GM19468 (cell line): Measurements from ENCODE around the gene IL13.
"Not testable (repeated sequence)": the region's sequence is repeated elsewhere in the genome, so short reads cannot be mapped to it uniquely, and the experiment has no call there.

Source experiments
- ATAC-seq: cut with Tn5 transposase; IDR thresholded peaks from one replicate; pipeline ENCODE4 v1.9.1; 2021; ENCODE audit warnings: mild to moderate bottlenecking, moderate library complexity, moderate number of reproducible peaks; ENCODE audit not compliant: unreplicated experiment; ENCODE audit errors: extremely low read depth

Gene IL13

DNA sequence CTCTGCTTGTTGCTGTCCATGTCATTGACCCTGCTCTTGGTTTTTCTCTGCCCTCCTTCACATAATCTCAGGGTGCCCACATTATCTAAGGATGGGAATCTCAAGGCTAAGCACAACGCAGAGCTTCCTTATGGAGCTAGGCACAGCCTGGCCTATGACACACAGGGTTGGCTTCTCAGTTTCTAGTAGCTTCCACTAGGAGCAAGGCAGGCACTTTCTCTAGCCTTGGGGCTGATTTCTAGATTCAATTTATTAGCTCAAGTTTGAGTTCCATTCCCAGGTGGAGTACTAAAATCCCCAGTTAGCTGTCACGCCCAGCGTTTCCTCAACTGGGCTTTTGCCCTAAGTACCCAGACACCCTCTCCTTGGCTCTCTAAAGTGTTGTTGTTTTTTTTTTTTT is 28.2 kb downstream of the IL13 start:
- no peak for ATAC-seq

DNA sequence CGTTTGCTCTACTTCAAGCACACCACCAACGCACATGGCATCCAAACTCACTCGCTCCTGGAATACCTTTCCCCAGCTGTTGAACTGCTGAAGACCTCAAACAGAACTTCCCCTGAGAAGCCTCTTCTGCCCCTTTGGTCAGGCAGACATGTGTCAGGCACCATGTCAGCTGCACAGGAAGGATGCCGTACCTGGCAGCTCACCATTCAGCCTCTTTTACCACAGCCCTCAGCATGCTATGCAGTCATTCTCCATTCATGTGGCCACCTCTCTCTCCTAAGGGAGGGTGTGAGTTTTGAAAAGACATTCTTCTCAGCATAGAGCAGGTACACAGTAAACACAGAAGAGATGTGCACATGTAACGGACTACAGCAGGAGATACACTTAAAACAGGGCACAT is 30.0 kb downstream of the IL13 start:
- ATAC-seq: no peak

DNA sequence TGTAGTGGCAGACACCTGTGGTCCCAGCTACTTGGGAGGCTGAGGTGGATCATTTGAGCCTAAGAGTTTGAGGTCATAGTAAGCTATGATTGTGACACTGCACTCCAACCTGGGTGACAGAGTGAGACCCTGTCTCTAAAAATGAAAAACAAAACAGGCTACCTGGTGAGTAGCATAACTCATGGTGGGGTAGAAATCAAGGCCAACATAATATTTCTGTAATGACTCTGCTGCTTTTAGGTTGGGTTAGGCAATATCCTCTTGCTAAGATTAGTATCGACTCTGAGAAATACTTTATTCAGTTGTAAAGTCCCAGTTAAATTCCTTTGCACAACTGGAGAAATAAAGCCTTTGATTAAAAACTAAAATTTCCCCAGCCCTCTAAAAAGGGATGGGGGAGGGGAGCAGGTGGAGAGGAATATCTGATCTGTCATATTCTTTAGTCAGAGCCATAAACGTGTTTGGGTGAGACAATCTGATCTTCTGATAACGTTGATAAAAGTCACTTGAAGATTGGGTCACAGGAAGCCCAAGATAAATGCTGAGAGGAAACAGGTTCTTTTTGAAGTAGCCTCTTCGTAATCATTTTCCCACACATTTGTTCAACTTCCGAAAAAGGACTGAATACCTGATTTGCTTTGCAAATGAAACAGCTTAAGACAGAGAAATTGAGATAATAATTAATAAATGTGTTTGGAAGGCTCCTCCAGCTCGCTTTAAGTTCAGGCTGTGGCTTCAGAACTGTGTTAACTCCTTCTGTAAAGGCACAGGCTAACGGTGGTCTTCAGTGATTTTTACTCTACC is 30.8 kb downstream of the IL13 start:
- no peak for ATAC-seq

DNA sequence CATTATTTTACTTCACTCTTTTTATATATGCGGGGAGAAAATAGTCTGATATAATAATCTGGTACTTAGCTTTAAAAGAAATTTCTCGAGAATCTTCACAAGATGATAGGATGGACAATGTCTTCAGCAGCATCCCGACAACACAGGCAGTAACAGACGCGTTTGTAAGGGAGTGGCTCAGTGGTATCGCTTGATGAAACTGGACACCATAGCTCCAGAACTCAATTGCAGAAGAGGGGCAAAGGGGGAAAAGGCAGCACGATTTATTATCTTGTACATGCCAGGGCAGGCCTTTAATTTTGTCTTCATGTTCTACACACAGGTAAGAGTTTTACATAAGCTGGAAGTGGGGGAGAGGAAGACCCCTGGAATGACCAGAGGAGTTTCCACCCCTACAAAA is 31.5 kb downstream of the IL13 start:
- ATAC-seq: no peak

DNA sequence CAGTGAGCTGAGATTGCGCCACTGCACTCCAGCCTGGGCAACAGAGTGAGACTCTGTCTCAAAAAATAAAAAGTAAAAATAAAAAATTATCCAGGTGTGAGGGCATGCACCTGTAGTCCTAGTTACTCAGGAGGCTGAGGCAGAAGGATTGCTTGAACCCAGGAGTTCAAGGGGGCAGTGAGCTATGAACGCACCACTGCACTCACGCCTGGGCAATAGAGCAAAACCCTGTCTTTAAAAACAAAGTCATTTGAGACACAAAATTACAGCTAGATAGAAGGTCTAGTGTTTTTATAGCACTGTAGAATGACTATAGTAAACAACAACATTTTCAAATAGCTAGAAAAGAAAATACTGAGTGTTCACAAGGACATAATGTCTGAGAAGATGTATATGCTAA is 32.2 kb downstream of the IL13 start:
- ATAC-seq: no peak

DNA sequence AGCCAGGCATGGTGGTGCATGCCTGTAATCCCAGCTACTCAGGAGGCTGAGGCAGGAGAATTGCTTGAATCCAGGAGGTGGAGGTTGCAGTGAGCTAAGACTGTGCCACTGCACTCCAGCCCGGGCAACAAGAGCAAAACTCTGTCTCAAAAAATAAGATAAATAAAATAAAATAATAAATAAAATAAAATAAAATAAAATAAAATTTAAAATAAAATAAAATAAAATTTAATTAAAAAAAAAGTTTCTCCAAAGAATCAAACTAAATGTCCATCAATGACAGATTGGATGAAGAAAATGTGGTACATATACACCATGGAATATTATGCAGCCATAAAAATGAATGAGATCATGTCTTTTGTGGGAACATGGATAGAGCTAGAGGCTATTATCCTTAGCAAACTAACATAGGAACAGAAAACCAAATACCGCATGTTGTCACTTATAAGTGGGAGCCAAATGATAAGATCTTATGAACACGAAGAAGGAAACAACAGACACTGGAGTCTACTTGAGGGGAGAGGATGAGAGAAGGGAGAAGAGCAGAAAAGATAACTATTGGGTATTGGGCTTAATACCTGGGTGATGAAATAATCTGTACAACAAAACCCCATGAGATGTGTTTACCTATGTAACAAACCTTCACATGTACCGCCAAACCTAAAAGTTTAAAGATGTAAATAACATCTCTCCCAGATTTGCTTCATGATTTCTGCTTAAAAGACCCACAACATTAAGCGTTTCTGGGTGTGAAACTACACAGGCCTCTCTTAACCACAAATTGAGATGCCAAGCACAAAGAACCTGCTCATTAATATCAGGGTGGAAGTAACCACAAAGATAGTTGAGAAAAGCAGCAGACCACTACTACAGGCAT is 34.0 kb downstream of the IL13 start:
- not testable (repeated sequence) for ATAC-seq

DNA sequence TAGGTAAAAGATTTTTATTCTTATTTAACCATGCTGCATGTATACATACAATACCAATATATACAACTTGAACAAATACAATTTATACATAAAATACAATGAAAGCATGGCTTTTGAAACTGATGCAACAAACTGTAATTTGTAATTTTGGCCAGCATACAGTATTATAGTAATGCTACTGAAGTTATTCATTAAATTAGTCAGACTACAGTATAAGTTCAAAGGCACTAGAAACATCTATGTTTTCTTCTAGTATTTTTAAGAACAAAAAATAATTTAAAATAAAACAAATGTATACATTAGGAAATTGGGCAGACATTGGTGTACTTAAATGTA is 34.6 kb downstream of the IL13 start:
- no peak for ATAC-seq

DNA sequence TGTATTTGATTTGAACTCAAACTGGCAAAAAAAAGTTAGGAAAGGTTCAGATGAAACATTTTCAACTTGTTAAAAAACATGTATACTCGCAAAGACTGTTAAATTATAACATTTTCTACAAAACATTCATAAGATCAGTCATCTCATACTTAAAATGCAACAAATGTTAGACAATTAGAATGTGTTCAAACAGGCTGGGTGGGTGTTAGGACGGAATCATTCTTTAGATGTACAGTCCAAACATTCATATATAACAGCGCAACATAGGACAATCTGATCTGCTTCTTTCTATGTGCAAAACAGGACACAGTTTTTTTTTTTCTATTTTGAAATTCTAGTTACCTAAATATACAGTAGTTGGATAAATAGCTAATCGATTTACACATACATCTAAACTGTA is 38.0 kb downstream of the IL13 start:
- no peak for ATAC-seq

DNA sequence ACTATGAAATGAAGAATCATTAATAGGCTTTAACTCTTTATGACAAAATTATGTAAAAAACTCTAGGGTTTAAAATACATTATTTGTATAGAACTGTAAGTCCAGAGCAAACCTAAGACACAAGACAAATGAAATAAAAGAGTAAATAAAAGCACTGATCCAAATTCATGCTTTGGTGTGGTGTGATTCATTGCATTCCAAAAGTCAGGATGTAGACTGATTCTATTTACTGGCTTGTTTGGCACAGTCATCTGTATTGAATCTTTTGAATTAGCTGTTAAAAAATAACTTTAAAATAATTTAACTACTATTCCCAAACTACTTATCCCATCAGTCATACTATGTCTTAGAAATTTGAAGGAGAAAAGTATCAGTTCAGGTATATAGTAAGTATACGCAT is 46.9 kb downstream of the IL13 start:
- ATAC-seq: no peak

DNA sequence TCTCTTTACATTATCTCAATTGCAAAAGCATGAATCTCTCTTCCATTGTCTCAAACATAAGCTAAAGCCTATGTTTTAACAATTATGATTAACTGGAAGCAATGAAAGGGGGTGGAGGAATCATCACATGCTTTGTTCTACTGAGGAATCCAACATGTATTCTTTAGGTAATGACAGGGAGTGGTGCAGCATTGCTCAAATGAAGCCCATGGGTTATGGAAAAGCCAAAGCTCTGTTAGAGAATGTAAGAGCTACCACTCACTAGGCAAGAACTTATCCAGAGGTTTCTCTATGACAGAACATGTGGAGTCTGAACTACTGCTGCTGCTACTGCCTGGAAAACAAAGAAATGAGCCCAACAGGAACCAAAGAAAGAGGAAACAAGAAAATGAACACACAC is 50.7 kb downstream of the IL13 start:
- no peak for ATAC-seq
